ENCODE results near the gene RPLP2.

Gene RPLP2

DNA sequence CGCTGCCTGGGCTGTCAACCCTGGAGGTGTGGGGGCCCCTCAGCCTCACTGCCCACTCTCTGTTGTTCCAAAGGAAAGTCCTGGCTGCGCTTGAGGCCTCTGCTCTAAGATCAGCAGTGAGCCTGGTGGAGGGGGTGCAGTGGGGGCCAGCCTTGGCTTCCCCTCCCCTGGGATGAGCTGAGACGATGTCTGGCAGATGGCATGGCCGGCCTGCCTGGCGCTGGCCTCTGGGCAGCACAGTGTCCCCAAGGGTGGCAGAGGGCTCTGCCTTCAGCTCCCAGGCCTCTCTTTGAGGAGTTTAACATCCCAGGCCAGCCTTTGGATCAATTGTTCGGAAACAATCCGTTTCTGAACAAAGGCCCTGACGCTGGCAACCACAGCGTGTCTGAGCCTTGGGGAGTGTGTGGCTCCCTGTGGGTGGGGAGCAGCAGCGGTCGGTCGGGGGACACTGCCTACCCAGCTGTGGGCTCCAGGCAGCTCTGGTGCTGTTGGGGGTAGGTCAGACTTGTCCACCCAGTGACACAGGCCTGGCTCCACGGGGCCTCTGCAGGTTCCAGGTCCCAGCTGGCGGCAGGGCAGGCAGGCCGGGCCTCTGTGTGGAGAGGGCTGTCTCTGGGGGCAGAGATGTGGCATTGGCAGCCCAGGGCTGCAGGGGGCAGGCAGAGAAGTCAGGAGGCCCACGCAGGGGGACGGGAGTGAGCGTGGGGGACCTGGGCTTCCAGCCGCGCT is 45.0 kb downstream of the RPLP2 start:
- DNase-seq = no peak

DNA sequence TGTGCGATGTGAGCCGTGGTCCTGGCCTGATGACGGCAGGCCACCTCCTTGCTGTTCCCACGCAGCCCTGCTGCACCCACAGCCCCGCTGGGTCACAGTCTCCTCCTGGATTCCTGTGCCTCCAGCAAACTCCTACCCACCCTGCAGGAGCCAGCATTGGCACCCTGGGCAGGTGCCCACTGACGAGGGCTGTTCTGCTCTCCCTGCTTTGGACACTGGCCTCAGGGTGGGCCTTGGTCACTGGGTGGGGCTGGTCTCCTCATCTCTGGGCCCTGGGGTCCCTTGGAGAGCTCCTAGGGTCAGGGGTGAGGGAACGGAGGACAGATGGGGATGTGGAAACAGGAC is 45.5 kb downstream of the RPLP2 start:
- DNase-seq = no peak

DNA sequence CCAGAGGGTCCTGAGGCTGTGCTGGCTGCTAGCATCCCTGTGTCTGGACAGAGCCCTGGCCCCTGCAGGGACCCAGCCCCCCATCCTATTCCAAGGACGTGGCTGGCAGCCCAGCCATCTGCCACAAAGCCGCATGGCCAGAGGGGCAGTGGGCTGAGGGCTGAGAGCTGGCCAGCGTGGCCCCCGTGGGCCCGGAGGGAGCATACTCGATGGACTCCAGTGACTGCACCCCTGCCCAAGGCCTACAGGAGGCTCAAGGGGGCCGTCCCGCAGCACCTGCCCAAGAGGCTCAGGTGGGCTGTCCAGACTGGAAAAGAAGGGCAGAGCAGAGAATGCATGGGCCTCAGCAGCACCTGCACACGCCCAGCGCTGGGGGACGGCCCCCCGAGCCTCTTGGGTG is 46.0 kb downstream of the RPLP2 start:
- no peak for DNase-seq

DNA sequence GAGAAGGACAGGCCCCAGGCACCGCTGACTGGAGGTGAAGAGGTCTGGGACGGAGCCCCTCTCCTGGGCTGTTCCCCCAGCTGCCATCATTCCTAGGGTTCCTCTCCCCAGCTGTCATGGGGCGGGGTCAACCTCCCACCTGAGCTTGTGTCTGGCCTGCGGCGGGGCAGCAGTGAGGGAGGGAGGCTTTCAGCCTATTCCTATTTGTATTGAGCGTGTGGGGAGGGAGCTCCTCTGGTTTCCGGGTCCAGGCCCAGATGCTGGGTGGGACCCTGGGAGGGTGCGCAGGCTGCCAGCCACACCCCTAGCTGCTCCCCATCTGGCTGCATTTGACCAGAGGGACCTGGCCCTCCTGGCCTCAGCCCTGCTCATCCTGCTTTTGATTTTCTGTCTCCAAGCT is 46.6 kb downstream of the RPLP2 start:
- no peak for DNase-seq

DNA sequence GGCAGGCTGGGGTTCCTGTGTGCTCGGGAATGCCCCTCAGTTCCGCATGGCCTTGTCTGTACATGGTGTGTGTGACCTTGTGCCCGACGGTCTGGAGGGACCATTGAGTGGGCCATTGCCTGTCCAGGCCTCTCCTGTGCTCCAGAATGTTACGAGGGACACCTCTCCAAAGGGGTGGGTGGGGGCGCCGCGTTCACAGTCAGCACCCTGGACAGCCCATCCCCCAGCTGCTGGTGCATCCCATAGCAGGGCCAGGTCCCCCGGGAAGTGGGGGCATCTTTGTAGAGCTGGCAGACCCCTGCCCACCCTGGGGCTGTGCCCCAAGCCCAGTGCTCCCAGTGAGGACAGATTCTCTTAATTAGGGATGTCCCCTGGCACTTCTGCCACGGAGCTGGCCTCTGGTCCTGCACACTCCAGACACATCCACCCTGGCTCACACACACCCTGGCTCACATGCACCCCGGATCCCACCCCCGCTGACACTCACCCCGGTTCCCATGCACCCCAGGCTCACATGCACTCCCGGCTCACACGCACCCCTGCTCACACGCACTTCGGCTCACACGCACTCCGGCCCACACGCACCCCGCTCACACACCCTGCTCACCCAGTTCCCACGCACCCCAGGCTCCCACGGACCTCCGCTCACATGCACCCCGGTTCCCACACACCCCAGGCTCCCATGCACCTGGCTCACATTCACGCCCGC is 48.4 kb downstream of the RPLP2 start:
- no peak for DNase-seq

DNA sequence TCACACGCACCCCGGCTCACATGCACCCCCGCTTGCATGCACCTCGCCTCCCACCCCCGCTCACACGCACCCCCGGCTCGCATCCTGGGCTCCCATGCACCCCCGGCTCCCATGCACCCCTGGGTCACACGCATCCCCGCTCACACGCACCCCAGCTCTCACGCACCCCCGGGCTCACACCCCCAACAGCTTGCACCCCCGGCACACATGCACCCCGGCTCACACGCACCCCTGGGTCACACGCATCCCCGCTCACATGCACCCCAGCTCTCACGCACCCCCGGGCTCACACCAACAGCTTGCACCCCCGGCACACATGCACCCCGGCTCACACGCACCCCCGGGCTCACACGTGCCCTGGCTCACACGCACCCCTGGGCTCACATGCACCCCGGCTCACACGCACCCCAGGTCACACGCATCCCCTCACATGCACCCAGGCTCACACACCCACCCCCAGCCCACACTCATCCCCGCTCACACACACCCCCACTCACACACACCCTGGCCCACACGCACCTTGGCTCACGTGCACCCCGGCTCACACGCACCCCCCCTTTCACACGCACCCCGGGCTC is 49.1 kb downstream of the RPLP2 start:
- no peak for DNase-seq

DNA sequence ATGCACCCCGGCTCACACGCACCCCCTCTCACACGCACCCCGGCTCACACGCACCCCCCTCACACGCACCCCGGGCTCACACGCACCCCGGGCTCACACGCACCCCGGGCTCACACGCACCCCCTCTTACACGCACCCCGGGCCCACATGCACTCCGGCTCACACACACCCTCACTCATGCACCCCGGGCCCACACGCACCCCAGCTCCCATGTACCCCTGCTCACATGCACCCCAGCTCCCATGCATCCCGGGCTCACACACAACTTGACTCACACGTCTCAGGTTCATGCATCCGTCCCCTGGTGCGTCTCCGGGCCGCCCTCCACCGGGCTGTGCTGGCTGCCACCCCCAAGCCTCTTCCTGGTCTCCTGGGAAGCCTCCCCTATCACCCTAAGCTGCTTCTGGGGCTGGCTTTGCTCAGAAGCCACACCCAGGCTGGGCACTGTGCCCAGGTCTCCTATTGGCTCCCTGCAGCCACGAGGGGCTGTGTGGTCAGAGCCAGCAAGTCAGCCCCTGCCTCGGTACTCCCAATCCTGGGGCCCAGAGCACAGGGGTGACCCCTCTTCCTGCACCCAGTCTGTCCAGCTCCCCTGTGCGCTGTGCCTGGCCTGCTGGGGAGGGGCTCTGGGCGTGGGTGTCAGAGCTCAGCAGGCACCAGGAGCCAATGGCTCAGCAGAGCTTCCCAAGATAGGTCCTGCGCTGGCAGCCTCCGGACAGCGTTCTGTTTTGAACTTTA is 49.8 kb downstream of the RPLP2 start:
- no peak for DNase-seq

DNA sequence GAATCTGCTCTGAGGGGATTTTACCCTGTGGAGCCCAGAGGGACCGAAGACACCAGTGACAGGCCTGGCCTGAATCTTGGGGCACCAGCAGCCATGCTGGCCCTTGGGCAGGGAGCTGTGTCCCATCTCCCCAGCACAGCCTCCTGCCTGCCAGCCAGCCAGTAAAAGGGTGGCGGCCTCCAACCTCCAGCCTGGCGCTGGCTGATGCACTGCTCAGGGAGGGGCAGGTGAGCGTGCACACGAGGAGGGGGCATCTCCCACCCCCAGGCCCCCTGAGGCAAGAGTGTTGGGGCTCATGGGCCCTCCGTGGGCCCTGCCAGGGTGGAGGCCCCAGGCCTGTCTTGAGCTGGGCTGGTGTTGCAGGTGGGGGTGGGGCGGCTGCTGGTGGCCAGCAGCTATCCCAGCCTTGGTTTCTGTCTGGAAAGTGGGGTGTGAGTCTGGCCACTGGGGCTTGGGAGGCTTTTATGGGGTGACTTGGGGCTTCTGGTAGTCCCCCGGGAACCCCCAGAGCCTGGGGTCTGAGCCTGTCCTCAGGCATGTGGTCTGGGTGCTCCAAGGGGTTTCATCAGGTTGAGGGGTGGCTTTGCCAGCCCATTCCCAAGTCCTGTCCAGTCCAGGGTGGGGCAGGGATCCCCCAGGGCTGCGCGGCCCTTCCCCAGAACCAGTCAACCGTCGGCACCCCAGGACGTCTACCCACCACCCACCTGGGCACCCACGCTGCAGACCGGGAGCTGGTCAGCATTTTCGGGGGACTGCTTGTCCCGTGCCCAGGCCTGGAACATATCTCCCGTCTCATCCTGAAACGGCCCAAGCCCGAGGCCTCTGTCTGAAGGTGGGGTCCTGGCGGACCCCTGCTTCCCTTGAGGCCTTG is 50.7 kb downstream of the RPLP2 start:
- DNase-seq = no peak

DNA sequence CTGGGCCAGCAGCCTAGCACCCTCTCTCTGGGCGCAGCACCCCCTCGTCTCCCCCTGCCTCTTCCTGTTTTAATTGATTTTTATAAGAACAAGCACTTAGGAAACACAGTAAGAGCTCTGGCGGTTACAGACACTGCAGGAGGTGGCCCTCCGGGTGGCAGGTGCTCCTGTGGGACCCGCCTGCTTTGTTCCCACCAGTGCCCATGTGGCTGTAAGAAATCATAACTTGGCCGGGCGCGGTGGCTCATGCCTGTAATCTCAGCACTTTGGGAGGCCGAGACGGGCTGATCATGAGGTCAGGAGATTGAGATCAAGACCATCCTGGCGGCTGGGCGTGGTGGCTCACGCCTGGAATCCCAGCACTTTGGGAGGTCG is 51.3 kb downstream of the RPLP2 start:
- peak; percentile 7 for DNase-seq

DNA sequence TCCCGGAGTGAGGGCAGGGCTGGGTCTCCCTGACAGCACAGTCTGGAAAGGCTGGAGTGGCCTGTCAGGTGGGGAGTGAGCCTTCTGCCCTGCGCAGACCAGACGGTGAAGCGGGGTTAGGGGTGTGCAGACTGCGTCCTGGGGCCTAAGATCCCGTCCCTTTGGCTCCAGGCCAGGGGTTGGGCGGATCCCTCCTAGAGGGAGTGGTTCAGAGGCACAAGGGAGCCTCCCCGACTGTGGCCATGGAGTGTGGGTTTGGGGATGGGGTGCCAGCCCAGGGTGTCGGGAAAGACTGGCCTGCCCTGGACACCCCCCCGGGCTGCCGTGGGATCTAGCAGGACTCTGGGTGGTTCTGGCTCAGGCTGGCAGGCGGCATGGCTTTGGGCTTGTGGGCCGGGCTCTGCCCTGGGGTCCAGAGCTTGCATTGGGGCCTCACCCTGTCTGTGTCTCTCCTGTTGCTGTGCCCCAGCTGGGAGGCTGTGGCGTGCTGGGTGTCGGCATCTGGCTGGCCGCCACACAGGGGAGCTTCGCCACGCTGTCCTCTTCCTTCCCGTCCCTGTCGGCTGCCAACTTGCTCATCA is 52.4 kb downstream of the RPLP2 start:
- no peak for DNase-seq

Data from NCI-H1417 treated with DMSO at 0.1 percent for 48 hours (cell line).